ENCODE measurements around the gene IKZF3. TPM values are rescaled to one million over a fixed set of nuclear protein-coding genes. Genes with fewer than 3 reads are reported as not detected.
"Not testable (repeated sequence)": the region's sequence is repeated elsewhere in the genome, so short reads cannot be mapped to it uniquely, and the experiment has no call there.

IKZF3 gene
- total RNA-seq, 4 donors from 2014 or later, result 0.30 to 1.9 (median 1.0) TPM

DNA sequence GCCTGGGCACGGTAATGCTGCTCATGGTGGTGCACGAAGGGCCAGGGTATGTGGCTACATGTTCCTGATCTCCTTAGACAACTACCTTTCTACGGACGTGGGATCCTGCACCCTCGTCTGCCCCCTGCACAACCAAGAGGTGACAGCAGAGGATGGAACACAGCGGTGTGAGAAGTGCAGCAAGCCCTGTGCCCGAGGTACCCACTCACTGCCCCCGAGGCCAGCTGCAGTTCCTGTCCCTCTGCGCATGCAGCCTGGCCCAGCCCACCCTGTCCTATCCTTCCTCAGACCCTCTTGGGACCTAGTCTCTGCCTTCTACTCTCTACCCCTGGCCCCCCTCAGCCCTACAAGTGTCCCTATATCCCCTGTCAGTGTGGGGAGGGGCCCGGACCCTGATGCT, 152.3 kb downstream of the IKZF3 start:
- Histone ChIP-seq H3K36me3 (peaks cover 3 to 100% (median 7%) of the 10 kb centered on the region in 3 donors), H3K9me3 (no peaks in the 10 kb centered on the region), H3K4me1 (peaks cover 0 to 29% (median 10%) of the 10 kb centered on the region in 4 donors), H3K27me3 (no peaks in the 10 kb centered on the region), H3K27ac (no peak overlapping the region), H3K4me3 (no peak overlapping the region)
- DNase-seq (ENCODE audit: low spot score in 2 of 2), result no peak
- WGBS, 2 donors, result 89 to 91% methylated on average over 10 of the region's 10 CpGs
- no peak for TF ChIP-seq POLR2A (IDR thresholded peaks at IDR 0.05)
- TF ChIP-seq, protein P1, sequence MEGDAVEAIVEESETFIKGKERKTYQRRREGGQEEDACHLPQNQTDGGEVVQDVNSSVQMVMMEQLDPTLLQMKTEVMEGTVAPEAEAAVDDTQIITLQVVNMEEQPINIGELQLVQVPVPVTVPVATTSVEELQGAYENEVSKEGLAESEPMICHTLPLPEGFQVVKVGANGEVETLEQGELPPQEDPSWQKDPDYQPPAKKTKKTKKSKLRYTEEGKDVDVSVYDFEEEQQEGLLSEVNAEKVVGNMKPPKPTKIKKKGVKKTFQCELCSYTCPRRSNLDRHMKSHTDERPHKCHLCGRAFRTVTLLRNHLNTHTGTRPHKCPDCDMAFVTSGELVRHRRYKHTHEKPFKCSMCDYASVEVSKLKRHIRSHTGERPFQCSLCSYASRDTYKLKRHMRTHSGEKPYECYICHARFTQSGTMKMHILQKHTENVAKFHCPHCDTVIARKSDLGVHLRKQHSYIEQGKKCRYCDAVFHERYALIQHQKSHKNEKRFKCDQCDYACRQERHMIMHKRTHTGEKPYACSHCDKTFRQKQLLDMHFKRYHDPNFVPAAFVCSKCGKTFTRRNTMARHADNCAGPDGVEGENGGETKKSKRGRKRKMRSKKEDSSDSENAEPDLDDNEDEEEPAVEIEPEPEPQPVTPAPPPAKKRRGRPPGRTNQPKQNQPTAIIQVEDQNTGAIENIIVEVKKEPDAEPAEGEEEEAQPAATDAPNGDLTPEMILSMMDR (IDR thresholded peaks at IDR 0.05), result no peak
- no peak for TF ChIP-seq EP300 (IDR thresholded peaks at IDR 0.05)

DNA sequence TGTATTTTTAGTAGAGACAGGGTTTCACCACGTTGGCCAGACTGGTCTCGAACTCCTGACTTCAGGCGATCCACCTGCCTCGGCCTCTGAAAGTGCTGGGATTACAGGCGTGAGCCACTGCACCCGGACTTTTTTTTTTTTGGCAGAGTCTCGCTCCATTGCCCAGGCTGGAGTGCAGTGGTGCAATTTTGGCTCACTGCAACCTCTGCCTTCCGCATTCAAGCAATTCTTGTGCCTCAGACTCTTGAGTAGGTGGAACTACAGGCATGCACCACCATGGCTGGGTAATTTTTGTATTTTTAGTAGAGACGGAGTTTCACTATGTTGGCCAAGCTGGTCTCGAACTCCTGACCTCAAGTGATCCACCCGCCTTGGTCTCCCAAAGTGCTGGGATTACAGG, 153.0 kb downstream of the IKZF3 start:
- not testable (repeated sequence) for H3K9me3 ChIP-seq; H3K4me3 ChIP-seq; DNase-seq (ENCODE audit: low spot score in 2 of 2); H3K27ac ChIP-seq; H3K27me3 ChIP-seq
- Histone ChIP-seq H3K36me3 (peaks cover 2 to 93% (median 7%) of the 10 kb centered on the region in 3 donors), H3K4me1 (peaks cover 0 to 37% (median 17%) of the 10 kb centered on the region in 4 donors)
- 79 to 84% methylated on average over 11 of the region's 11 CpGs for WGBS, 2 donors

DNA sequence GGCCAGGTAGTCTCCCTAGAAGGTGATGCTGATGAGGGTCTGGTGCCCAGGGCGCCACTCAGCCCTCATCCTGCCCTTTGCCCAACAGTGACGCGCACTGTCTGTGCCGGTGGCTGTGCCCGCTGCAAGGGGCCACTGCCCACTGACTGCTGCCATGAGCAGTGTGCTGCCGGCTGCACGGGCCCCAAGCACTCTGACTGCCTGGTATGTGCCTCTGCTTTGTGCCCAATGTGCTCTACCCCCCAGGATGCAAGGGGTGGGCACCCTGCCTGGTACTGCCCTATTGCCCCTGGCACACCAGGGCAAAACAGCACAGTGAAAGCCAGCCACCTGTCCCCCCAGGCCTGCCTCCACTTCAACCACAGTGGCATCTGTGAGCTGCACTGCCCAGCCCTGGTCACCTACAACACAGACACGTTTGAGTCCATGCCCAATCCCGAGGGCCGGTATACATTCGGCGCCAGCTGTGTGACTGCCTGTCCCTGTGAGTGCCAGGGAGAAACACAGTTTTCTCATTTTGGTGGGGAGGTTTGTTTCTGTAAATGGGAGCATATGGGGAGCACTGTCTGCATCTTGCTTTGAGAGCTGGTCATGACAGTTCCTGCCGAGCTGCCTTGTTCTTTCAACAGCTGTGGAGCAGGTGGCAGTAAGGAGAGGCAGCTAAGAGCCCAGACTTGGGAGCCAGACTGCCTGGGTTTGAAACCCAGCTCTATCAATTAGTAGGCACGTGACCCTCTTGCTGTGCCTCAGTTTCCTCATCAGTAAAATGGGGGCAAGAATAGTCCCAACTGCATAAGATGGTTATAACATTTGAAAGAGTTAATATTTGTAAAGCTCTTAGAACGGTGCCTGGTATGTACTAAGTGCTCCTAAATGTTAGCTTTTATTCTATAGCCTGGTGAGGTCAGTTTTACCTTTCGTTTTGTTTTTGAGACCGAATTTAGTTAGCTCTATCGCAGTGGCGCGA, 153.8 kb downstream of the IKZF3 start:
- TF ChIP-seq, protein P1 (IDR thresholded peaks at IDR 0.05), result no peak
- TF ChIP-seq POLR2A (IDR thresholded peaks at IDR 0.05) (no peak), EP300 (IDR thresholded peaks at IDR 0.05) (no peak)
- H3K9me3 ChIP-seq, result no peaks in the 10 kb centered on the region
- no peak overlapping the region for H3K4me3 ChIP-seq
- peak overlapping the region in 1 of 4 donors; percentile 97 for H3K27ac ChIP-seq
- H3K27me3 ChIP-seq, result no peaks in the 10 kb centered on the region
- peaks cover 0 to 45% (median 25%) of the 10 kb centered on the region in 4 donors for H3K4me1 ChIP-seq
- peaks cover 0 to 85% (median 7%) of the 10 kb centered on the region in 3 donors for H3K36me3 ChIP-seq
- 84 to 87% methylated on average over 20 of the region's 20 CpGs for WGBS, 2 donors
- DNase-seq (ENCODE audit: low spot score in 2 of 2), result no peak

DNA sequence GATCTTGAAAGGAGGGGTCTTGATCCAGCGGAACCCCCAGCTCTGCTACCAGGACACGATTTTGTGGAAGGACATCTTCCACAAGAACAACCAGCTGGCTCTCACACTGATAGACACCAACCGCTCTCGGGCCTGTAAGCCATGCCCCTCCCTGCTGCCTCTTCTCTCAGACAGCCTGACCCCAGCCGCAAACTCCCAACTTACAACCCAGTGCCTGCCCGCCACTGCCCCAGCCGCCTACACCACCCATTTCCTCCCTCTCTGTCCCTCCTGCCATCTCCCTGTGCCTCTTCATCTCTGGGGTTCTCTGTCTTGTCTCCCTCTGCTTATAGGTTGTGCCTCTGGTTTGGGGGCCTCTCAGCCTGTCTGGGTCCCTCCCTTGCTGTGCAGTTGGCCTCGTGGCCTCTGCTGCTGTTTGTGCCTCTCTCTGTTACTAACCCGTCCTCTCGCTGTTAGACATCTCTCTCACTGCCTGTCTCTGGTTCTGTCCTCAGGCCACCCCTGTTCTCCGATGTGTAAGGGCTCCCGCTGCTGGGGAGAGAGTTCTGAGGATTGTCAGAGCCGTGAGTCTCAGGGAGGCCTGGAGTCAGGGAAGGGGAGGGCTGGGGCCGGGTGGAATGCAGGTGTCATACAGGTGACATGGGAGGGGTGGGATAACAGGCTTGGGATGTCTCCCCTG, 154.7 kb downstream of the IKZF3 start:
- H3K27ac ChIP-seq, result peak overlapping the region in 2 of 4 donors; percentile 18 to 97
- no peaks in the 10 kb centered on the region for H3K27me3 ChIP-seq
- peaks cover 0 to 53% (median 33%) of the 10 kb centered on the region in 4 donors for H3K4me1 ChIP-seq
- no peak overlapping the region for H3K4me3 ChIP-seq
- TF ChIP-seq, protein P1 (IDR thresholded peaks at IDR 0.05), result no peak
- TF ChIP-seq EP300 (IDR thresholded peaks at IDR 0.05), result no peak
- no peak for TF ChIP-seq POLR2A (IDR thresholded peaks at IDR 0.05)
- H3K9me3 ChIP-seq, result no peaks in the 10 kb centered on the region
- no peak for DNase-seq (ENCODE audit: low spot score in 2 of 2)
- peaks cover 0 to 76% (median 7%) of the 10 kb centered on the region in 3 donors for H3K36me3 ChIP-seq
- 71% methylated on average over 14 of the region's 14 CpGs for WGBS, 2 donors

Small RNAs within 50 kb of the gene (small RNA-seq; reads per million reads assigned to genes)
- not detected for gene AC090844.1
- 1.1 reads per million, percentile 25 among the genes with 10 or more reads in this experiment for gene MIR4728

Other genes with a start within 250 kb of the IKZF3 start
- 10 to 100 TPM; 10.4 to 20.4 (median 12.7) TPM for gene PPP1R1B, start 237.4 kb downstream of the IKZF3 start, total RNA-seq
- gene STARD3, start 227.2 kb downstream of the IKZF3 start, total RNA-seq, result 100 to 1,000 TPM in 3 of 4 donors, 10 to 100 TPM in 1; 85.3 to 170 (median 108) TPM
- 1 to 10 TPM in 1 of 4 donors, under 1 TPM in 3; 0.30 to 5.5 (median 0.61) TPM for gene TCAP, start 199.0 kb downstream of the IKZF3 start, total RNA-seq
- 10 to 100 TPM in 3 of 4 donors, 1 to 10 TPM in 1; 2.4 to 19.6 (median 12.4) TPM for gene PNMT, start 195.9 kb downstream of the IKZF3 start, total RNA-seq
- 10 to 100 TPM; 10.9 to 16.5 (median 15.1) TPM for gene PGAP3, start 176.3 kb downstream of the IKZF3 start, total RNA-seq
- 100 to 1,000 TPM; 101 to 131 (median 114) TPM for gene ERBB2, start 164.2 kb downstream of the IKZF3 start, total RNA-seq
- gene MIEN1, start 133.8 kb downstream of the IKZF3 start, total RNA-seq, result 10 to 100 TPM; 29.8 to 65.3 (median 43.5) TPM
- gene GRB7, start 126.4 kb downstream of the IKZF3 start, total RNA-seq, result under 1 TPM in 3 of 4 donors, not detected in 1; 0.21 to 0.39 (median 0.30) TPM
- not detected for gene ZPBP2, start 3.9 kb upstream of the IKZF3 start, total RNA-seq
- gene GSDMB, start 54.3 kb upstream of the IKZF3 start, total RNA-seq, result 10 to 100 TPM in 3 of 4 donors, 1 to 10 TPM in 1; 8.1 to 21.2 (median 16.8) TPM
- gene ORMDL3, start 63.3 kb upstream of the IKZF3 start, total RNA-seq, result 10 to 100 TPM; 45.7 to 88.2 (median 72.3) TPM
- not detected for gene LRRC3C, start 63.4 kb upstream of the IKZF3 start, total RNA-seq
- under 1 TPM in 1 of 4 donors, not detected in 3; 0.20 TPM for gene GSDMA, start 98.7 kb upstream of the IKZF3 start, total RNA-seq
- gene PSMD3, start 116.5 kb upstream of the IKZF3 start, total RNA-seq, result 100 to 1,000 TPM in 1 of 4 donors, 10 to 100 TPM in 3; 64.7 to 109 (median 72.1) TPM
- gene CSF3, start 151.1 kb upstream of the IKZF3 start, total RNA-seq, result 1 to 10 TPM in 1 of 4 donors, under 1 TPM in 1, not detected in 2; 0.59 to 2.1 TPM
- gene MED24, start 190.1 kb upstream of the IKZF3 start, total RNA-seq, result 100 to 1,000 TPM in 2 of 4 donors, 10 to 100 TPM in 2; 55.1 to 146 (median 84.6) TPM
- gene THRA, start 198.7 kb upstream of the IKZF3 start, total RNA-seq, result 10 to 100 TPM; 65.4 to 86.1 (median 78.4) TPM
- gene NR1D1, start 236.3 kb upstream of the IKZF3 start, total RNA-seq, result 10 to 100 TPM; 16.8 to 48.2 (median 21.0) TPM